HG03039 (cell line): ENCODE data around the gene PIWIL1.

Experiments used
- ATAC-seq: cut with Tn5 transposase; IDR thresholded peaks from one replicate; pipeline ENCODE4 v1.9.1; 2021; ENCODE audit warnings: mild to moderate bottlenecking, moderate library complexity; ENCODE audit not compliant: unreplicated experiment

Gene PIWIL1

GRCh38 chr12:130337488-130338303 lies at the start of gene PIWIL1:
TSS of gene PIWIL1 (plus strand) at chr12:130337887. CDS start at chr12:130342592, 4,705 bp downstream.
- ATAC-seq, result no peak

DNA sequence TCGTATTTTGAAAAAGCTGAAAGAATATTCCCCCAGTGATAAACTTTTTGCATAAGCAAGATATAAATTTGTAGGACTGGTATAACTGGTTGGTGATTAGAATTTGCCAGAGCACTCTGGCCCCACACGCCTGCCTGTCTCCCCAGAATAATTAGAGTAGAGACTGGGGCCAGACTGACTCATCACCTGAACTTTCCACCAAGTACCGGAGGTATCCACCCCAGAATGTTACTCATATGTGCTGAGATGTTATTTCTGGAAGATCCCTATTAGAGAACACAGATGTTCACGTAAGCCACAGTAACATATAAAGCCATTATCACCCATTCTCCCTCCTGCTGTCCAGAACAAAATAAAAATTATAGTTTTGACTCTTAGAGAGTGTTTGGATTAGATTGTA lies 49.5 kb upstream of the PIWIL1 start:
- ATAC-seq, result no peak

DNA sequence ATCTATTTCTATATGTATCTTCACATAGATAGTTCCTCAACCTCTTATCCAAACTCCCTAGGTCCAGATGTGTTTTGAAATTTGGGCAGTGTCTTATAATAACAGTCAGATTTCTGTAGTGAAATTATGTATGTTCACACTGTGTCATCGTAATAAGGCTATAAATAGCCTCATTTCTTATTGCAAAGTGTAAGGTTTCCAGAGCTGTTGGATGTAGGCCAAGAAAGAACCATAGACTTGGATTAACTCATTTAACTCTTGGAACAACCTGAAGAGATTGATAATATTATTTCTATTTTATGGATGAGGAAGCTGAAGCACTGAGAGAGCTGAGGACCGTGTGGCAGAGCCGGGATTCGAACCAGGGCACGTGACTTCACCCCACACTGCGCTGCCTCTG lies 49.0 kb upstream of the PIWIL1 start:
- no peak for ATAC-seq

- no peak for ATAC-seq
Measured at GRCh38 chr12:130290114-130290513, 47.6 kb upstream of the PIWIL1 start.

DNA sequence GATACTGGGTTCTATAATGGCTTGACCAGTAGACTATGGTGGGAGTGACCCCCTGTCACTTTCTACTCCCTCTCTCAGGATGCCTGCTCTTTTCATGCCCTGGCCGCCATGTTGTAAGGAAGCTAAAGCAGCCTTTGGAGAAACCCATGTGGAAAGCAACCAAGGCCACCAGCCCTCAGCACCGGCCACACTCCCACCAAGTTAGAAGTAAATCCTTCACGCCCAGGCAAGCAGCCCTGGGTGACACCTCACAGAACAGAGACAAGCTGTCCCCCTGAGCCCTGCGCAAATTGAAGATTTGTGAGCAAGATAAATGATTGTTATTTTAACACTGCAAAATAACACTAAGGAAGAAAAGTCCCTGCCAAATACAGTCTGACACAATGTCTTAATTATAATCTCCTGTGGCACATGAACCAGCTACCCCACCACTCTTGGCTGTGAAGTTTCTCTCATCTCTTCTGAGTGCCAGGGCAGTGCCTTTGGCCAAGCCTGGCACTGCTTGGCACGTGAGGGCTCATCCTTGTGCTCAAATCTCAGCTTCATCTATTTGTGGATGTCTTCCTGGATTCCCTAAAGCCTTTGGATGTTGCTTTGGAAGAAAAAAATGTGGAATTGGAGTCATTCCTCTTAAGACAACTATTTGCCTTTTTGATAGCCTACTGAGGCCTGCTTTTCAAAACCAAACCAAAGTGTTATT lies 39.2 kb upstream of the PIWIL1 start:
- ATAC-seq, result no peak

GRCh38 chr12:130299574-130299973 lies 38.1 kb upstream of the PIWIL1 start:
- no peak for ATAC-seq

DNA sequence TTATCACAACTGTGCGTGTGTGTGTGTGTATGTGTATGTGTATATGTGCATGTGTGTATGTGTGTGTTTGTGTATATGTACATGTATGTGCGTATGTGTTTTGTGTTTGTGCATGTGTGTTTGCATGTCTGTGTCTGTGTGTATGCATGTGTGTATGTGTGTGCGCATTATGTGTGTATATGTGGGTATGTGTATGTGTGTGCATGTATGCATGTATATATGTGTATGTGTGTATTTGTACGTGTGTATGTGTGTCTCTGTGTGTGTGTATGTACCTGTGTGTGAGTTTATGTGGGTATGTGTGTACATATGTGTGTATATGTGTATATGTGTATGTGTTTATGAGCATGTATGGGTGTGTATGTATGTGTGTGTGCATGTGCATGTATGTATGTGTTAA lies 37.6 kb upstream of the PIWIL1 start:
- no peak for ATAC-seq

DNA sequence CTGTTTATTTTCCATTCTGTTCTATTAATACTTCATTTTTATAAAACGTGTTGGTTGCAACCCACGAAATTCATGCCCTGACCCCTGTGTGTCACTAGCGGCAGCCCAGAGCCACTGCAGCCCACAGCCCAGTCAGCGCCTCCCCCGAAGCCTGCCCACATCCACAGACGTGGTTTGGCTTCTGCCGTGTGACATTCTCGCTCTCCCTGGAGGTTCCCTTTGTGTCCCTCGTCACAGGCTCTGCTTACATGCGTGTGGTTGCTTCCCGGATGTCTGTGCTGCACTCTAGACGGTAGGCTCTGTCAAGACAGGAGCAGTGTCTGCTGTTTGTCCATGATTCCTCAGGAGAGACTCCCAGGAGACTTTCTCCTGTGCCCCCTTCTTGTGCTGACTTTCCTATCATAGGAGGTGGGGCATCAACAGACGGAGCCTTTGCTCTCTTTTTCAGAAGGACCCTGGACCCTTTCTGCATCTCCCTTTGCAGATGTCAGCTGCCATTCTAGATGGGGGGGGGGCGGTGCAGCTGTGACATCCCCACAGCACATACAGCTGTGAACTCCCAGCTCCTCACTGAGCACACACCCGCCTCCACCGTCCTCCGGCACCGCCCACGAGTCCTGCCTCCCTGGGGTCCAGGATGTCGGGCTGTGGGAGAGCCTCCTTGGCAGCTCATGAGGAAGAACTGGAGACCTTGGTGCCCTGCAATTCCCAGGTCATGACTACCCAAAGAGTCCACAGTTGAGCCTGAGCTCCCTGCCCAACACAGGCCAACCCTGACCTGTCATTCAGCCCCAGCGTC lies 36.8 kb upstream of the PIWIL1 start:
- ATAC-seq, result no peak

- no peak for ATAC-seq
Measured at GRCh38 chr12:130301559-130301958, 36.1 kb upstream of the PIWIL1 start.

DNA sequence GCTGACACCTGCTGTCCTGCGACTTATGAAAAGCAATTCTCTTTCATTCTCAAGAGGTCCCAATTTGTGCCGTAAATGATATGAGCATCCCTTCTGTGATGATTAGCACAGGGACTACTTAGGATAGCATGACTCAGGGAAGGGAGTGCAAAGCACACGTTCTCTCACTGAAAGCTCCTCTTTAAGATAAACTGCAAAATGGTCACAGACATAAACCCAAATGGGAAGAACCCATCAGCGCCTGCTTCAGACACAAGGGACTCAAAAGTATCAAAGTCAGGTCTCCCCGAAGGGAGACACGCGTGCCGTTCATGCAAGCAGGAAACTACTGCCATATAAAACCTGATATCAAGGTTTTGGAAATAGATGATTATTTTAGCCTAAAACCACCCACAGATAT lies 33.9 kb upstream of the PIWIL1 start:
- ATAC-seq, result no peak

DNA sequence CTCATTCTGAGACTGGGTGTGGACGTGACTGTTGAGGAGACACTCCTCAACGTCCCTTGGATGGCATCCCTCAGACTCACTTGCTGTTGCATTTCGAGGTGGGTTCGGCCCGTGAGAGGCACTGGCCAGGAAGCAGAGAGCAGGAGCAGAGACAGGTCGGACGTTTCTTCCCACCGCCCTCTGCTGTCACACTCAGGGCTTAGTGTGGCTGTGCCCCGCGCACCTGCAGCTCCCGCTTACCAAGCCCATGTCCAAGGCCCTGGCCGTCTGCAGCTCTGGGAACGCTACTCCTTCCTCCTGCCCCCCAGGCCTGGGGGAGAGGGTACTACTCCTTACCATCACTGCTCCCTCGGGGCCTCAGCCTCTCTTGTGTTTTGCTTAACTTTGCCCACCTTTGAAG lies 29.8 kb upstream of the PIWIL1 start:
- ATAC-seq, result no peak

- no peak for ATAC-seq
Measured at GRCh38 chr12:130308393-130308792, 29.3 kb upstream of the PIWIL1 start.

DNA sequence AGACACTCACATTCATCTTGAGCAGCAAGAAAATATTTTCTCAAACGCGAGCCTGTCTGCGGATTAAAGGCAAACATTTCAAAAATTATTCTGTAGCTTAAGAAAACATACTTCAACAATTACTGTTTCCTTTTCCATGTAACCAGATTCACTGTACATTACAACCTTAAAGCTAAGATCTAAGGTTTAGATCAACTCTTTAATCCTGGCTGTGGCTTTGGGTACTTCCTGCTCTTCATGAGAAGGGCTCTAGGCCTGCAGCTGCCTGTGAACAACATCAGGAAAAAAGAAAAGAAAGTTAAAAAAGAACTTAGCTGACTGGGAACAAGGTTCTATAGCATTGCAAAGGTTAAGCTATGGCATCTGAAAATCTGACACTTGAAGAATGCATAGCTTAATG lies 21.4 kb upstream of the PIWIL1 start:
- no peak for ATAC-seq

- ATAC-seq, result no peak
Measured at GRCh38 chr12:130320536-130320935, 17.2 kb upstream of the PIWIL1 start.

DNA sequence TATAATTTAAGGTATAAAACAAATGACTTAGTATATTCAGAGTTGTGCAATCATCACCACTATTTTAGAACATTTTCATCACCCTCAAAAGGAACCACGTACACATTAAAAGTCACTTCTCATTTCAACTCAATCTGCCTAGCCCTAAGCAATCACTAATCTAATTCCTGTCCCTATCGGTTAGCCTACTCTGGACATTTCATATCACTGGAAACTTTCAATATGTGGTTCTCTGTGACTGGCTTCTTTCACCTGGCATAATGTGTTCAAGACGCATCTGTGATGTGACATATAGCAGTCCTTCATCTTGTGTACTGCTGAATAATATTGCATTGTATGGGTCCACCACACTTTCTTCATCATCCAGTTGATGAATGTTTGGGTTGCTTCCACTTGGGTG lies 15.4 kb upstream of the PIWIL1 start:
- ATAC-seq, result no peak

DNA sequence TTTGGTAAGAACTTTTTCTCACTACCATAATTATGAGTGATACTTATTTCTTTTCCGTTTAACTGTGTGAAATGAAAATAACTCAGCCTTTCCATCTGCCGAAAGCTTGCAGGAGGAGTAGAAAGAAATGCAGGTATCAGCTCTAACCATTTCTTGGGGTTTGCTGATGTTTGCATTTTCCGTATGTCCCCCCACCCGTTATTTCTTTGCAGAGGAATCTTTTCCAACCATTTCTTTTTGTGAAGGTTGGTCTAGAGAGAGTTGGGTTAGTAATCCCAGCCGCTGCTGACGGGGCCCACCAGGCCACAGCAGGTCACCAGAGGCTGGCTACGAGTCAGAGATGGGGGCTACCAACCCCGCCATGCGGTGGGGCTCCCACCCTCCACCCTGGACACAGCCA lies 7.0 kb upstream of the PIWIL1 start:
- ATAC-seq, result no peak

DNA sequence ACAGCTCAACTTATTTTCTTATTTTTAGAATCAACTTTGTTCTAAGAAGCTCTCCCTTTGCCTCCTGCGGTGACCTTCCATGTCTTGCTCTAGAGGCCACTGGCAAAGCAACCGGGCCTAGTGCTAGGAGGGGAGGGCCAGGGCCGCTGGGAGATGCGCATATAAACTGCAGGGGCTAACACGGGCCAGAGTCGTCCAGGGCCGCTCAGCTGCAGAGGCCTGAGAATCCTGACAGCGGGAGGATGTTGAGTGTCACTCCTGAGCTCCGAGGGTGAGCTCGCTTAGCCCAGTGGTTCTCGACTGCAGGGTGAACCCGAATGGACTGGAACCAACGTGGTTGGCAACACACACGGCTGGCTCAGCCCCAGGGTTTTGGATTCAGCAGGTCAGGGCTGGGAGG lies 6.5 kb upstream of the PIWIL1 start:
- ATAC-seq, result no peak

- no peak for ATAC-seq
Measured at GRCh38 chr12:130333341-130333740, 4.3 kb upstream of the PIWIL1 start.

- no peak for ATAC-seq
Measured at GRCh38 chr12:130334399-130334798, 3.3 kb upstream of the PIWIL1 start.

DNA sequence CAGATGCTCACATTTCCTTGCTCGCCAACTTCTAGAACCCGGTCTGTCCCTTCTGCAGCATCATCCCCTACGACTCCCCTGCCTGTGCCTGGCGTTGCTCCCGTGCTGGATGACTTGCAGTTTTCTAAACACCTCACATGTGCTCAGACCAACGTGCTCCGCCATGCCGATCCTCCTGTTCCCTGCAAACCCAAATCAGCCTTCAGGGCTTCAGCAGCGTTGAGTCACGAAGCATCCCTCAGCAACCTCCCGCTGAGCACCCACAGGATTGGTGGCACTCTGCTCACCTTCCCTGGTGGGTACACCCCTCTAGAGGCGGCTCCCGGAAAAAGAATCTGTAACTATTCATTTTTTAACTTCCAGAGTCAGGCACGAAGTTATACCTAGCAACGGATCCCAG lies 2.8 kb upstream of the PIWIL1 start:
- no peak for ATAC-seq

DNA sequence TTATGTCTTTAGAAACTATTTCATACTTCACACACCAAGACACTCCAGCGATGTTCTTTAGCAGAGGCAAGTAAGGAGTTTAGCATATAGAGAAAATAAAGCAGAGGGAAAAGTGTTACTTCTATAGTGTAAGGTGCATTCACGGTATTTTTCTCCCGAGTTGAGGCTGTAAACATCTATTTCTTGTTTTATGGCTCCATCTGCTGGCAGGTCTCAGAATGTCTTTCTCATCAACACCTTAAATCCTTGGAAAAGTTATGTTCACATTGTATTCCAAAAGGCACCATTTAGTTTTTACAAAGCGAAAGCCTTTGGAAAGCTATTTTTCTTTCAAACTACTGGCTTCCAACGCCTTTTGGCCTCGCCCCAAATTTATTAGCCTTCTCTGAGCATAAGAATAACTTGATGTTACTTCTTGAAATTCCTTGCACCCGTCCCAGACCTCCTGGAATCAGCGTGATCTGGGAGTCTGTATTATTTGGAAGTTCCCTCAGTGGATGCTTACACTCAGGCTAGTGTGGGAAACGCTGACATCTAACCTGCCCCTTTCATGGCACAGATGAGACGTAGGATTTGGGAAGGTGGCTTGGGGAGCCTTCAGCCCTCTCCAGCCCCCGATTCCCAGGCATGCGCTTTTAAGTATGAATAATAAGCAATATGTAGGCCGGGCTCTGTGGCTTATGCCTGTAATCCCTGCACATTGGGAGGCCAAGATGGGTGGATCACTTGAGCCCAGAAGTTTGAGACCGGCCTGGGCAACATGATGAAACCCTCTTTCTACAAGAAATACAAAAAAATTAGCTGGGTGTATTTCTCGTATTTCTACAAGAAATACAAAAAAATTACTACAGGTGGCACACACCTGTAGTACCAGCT lies 1.9 kb upstream of the PIWIL1 start:
- ATAC-seq, result no peak
